Lower leg skin (tissue), 3 donors: ENCODE data around the gene NDE1.

Experiments
- CTCF ChIP-seq, 3 donors: fragments of 450-650 bp; IDR thresholded peaks; one replicate each; pipeline ENCODE4 v1.5.1; 2016; ENCODE audit warnings: antibody characterized with exemption in 3 of 3, mild to moderate bottlenecking in 3 of 3, moderate library complexity in 2 of 3
- POLR2A ChIP-seq, 2 donors: fragments of 450-650 bp; IDR thresholded peaks; one replicate each; pipeline ENCODE4 v1.6.1; 2016 to 2017; ENCODE audit warnings: antibody characterized with exemption in 2 of 2, mild to moderate bottlenecking in 1 of 2, moderate library complexity in 1 of 2

- no peak for TF ChIP-seq CTCF (IDR thresholded peaks at IDR 0.05)
- TF ChIP-seq POLR2A (IDR thresholded peaks at IDR 0.05) = no peak
Measured at GRCh38 chr16:15654591-15654990, 4.5 kb downstream of the NDE1 start.
